H1 (cell line): ENCODE measurements around the gene HGFAC. TPM values are rescaled to one million over a fixed set of nuclear protein-coding genes. Genes with fewer than 3 reads are reported as not detected.

Source experiments
- CTCF ChIA-PET: fragments of 300-600 bp; sonication (Branson Sonifier 250); formaldehyde crosslinking; loops from one replicate; lab custom pipeline; 2021; ENCODE audit not compliant: partially characterized antibody; lab: Charles Lee
- POLR2A ChIA-PET: fragments of 300-600 bp; sonication (Branson Sonifier 250); formaldehyde crosslinking; loops from one replicate; lab custom pipeline; 2021; ENCODE audit warnings: inconsistent platforms; ENCODE audit not compliant: partially characterized antibody; lab: Charles Lee
- DNase-seq, 2 experiments: peaks; one replicate each; pipeline versions ENCODE4 v3.0.0 to v3.0.0-alpha.2; 2010 to 2022; ENCODE audit warnings: low spot score in 2 of 2, low read depth in 1 of 2, mixed read lengths in 1 of 2
- FAIRE-seq: peaks from 2 replicates; lab custom pipeline; 2011; peaks lifted over from hg19 to GRCh38; lab: Jason Lieb, UNC
- H2AFZ ChIP-seq: 2 replicates; pipeline ENCODE4 v1.8.1; 2012; ENCODE audit warnings: low read length, inconsistent platforms
- H2AK5ac ChIP-seq: 2 replicates; pipeline ENCODE4 v1.6.1; 2013; ENCODE audit warnings: low read depth, low read length
- H2BK120ac ChIP-seq: replicated peaks from 2 replicates; pipeline ENCODE3; 2013; ENCODE audit warnings: low read depth, low read length, inconsistent platforms
- H2BK12ac ChIP-seq: 2 replicates; pipeline ENCODE4 v1.6.1; 2013; ENCODE audit warnings: low read depth, low read length
- H2BK15ac ChIP-seq: 2 replicates; pipeline ENCODE4 v1.6.1; 2013; ENCODE audit warnings: low read length
- H2BK20ac ChIP-seq: 2 replicates; pipeline ENCODE4 v1.6.1; 2013; ENCODE audit warnings: low read length
- H2BK5ac ChIP-seq: 2 replicates; pipeline ENCODE4 v1.6.1; 2013; ENCODE audit warnings: low read depth, low read length
- H3K14ac ChIP-seq: 2 replicates; pipeline ENCODE4 v1.6.1; 2013; ENCODE audit warnings: inconsistent platforms; ENCODE audit not compliant: insufficient read length
- H3K18ac ChIP-seq: 2 replicates; pipeline ENCODE4 v1.6.1; 2013; ENCODE audit warnings: low read length; ENCODE audit errors: extremely low read depth
- H3K23ac ChIP-seq: 2 replicates; pipeline ENCODE4 v1.6.1; 2013; ENCODE audit warnings: inconsistent platforms; ENCODE audit not compliant: insufficient read length
- H3K23me2 ChIP-seq: 2 replicates; pipeline ENCODE4 v1.6.1; 2013; ENCODE audit warnings: low read depth, low read length
- H3K27ac ChIP-seq: 2 replicates; pipeline ENCODE4 v1.6.1; 2011; ENCODE audit warnings: low read depth, low read length, inconsistent platforms
- H3K27me3 ChIP-seq, 4 experiments: replicated peaks in 1 of 4; 1 replicate in 1 of 4; 2 replicates in 3 of 4; pipeline versions ENCODE4 v1.6.1 to v1.8.1; 2011 to 2013; ENCODE audit warnings: low read length in 3 of 4, mild to moderate bottlenecking in 3 of 4, inconsistent platforms in 2 of 4, mixed read lengths in 2 of 4, moderate library complexity in 1 of 4; ENCODE audit not compliant: control insufficient read depth in 3 of 4, insufficient read depth in 3 of 4; ENCODE audit errors: extremely low read depth in 1 of 4
- H3K36me3 ChIP-seq, 4 experiments: 2 replicates each; pipeline versions ENCODE4 v1.6.1 to v1.8.1; 2011 to 2013; ENCODE audit warnings: mild to moderate bottlenecking in 4 of 4, low read length in 3 of 4, moderate library complexity in 2 of 4, control low read depth in 1 of 4, inconsistent platforms in 1 of 4; ENCODE audit not compliant: insufficient read depth in 4 of 4, control insufficient read depth in 2 of 4
- H3K4ac ChIP-seq: replicated peaks from 2 replicates; pipeline ENCODE3; 2013; ENCODE audit warnings: low read length, low read depth, mixed read lengths, inconsistent platforms; ENCODE audit not compliant: insufficient read length
- H3K4me1 ChIP-seq, 4 experiments: replicated peaks in 1 of 4; 1 replicate in 1 of 4; 2 replicates in 3 of 4; pipeline versions ENCODE4 v1.6.1 to v1.8.1; 2011 to 2013; ENCODE audit warnings: low read length in 3 of 4, inconsistent platforms in 2 of 4, mixed read lengths in 1 of 4; ENCODE audit not compliant: insufficient read depth in 4 of 4, control insufficient read depth in 3 of 4
- H3K4me2 ChIP-seq, 2 experiments: 2 replicates each; pipeline versions ENCODE4 v1.6.1 to v1.8.1; 2011 to 2013; ENCODE audit warnings: low read depth in 2 of 2, low read length in 2 of 2, control low read depth in 1 of 2, inconsistent platforms in 1 of 2, mild to moderate bottlenecking in 1 of 2; ENCODE audit not compliant: insufficient read depth in 1 of 2
- H3K4me3 ChIP-seq, 4 experiments: fragments of 200-600, 300-600 bp in 1 of 4; sonication (generic), shearing (Covaris generic), sonication (Bioruptor Twin) in 1 of 4; 2 replicates each; pipeline versions ENCODE4 v1.5.1 to v1.8.1; 2011 to 2016; ENCODE audit warnings: low read length in 4 of 4, low read depth in 3 of 4, control low read depth in 2 of 4, inconsistent platforms in 2 of 4, mild to moderate bottlenecking in 2 of 4, mixed read lengths in 1 of 4, moderate library complexity in 1 of 4; ENCODE audit not compliant: insufficient read depth in 2 of 4; ENCODE audit errors: extremely low read depth in 1 of 4
- H3K56ac ChIP-seq: replicated peaks from 2 replicates; pipeline ENCODE3; 2013; ENCODE audit warnings: low read depth, mild to moderate bottlenecking, mixed read lengths, low read length, inconsistent platforms; ENCODE audit not compliant: insufficient read length
- H3K79me1 ChIP-seq: 2 replicates; pipeline ENCODE4 v1.6.1; 2013; ENCODE audit warnings: low read depth, low read length, control low read depth
- H3K79me2 ChIP-seq, 2 experiments: 2 replicates each; pipeline versions ENCODE4 v1.6.1 to v1.8.1; 2012 to 2013; ENCODE audit warnings: low read length in 2 of 2, mild to moderate bottlenecking in 2 of 2, inconsistent platforms in 1 of 2; ENCODE audit not compliant: insufficient read depth in 2 of 2, control insufficient read depth in 1 of 2
- H3K9ac ChIP-seq, 4 experiments: replicated peaks in 1 of 4; 1 replicate in 1 of 4; 2 replicates in 3 of 4; pipeline versions ENCODE4 v1.6.1 to v1.8.1; 2011 to 2013; ENCODE audit warnings: low read depth in 3 of 4, low read length in 3 of 4, control low read depth in 2 of 4, mild to moderate bottlenecking in 2 of 4, moderate library complexity in 2 of 4, inconsistent platforms in 1 of 4; ENCODE audit errors: extremely low read depth in 1 of 4
- H3K9me3 ChIP-seq, 2 experiments: 2 replicates each; pipeline versions ENCODE4 v1.6.1 to v1.8.1; 2012 to 2013; ENCODE audit warnings: mild to moderate bottlenecking in 2 of 2, moderate library complexity in 2 of 2, control low read depth in 1 of 2, inconsistent platforms in 1 of 2, low read depth in 1 of 2, low read length in 1 of 2, mixed read lengths in 1 of 2; ENCODE audit not compliant: insufficient read depth in 2 of 2
- H4K20me1 ChIP-seq, 2 experiments: replicated peaks in 1 of 2; 2 replicates each; pipeline versions ENCODE3 to v1.8.1; 2011 to 2013; ENCODE audit warnings: inconsistent platforms in 2 of 2, low read length in 2 of 2, mild to moderate bottlenecking in 1 of 2; ENCODE audit not compliant: insufficient read depth in 2 of 2, control insufficient read depth in 1 of 2
- H4K5ac ChIP-seq: 2 replicates; pipeline ENCODE4 v1.6.1; 2013; ENCODE audit warnings: low read length, low read depth, mixed read lengths, inconsistent platforms; ENCODE audit not compliant: insufficient read length
- H4K8ac ChIP-seq: 2 replicates; pipeline ENCODE4 v1.8.0; 2013; ENCODE audit warnings: mild to moderate bottlenecking, moderate library complexity, low read length, inconsistent platforms; ENCODE audit not compliant: insufficient read depth; ENCODE audit errors: extremely low read depth
- H4K91ac ChIP-seq: replicated peaks from 2 replicates; pipeline ENCODE3; 2013; ENCODE audit warnings: low read length, mixed read lengths, inconsistent platforms; ENCODE audit not compliant: insufficient read length
- BACH1 ChIP-seq: IDR thresholded peaks from 2 replicates; pipeline ENCODE4 v1.6.1; 2012; ENCODE audit warnings: low read length, improper control_type of control experiment
- BRCA1 ChIP-seq: IDR thresholded peaks from 2 replicates; pipeline ENCODE4 v1.6.1; 2012; ENCODE audit warnings: low read depth, low read length, improper control_type of control experiment
- CBX5 ChIP-seq: fragments of 300-800, 300-1000 bp; sonication (generic); IDR thresholded peaks from 2 replicates; pipeline ENCODE4 v1.7.1; 2016; ENCODE audit warnings: antibody characterized with exemption, low read length, low read depth
- EZH2 ChIP-seq: fragments of 200-600 bp; sonication (generic); IDR thresholded peaks from 2 replicates; pipeline ENCODE4 v1.7.1; 2012; ENCODE audit warnings: low read depth, mild to moderate bottlenecking, moderate library complexity, low read length, inconsistent platforms; ENCODE audit not compliant: severe bottlenecking
- GABPA ChIP-seq: IDR thresholded peaks from 2 replicates; pipeline ENCODE4 v1.6.1; 2011; ENCODE audit warnings: mild to moderate bottlenecking, low read length, moderate library complexity, borderline replicate concordance; ENCODE audit not compliant: insufficient read depth
- MAX ChIP-seq: IDR thresholded peaks from 2 replicates; pipeline ENCODE4 v1.6.1; 2012; ENCODE audit warnings: inconsistent platforms
- POLR2A ChIP-seq, 2 experiments: IDR thresholded peaks; 1 replicate in 1 of 2; 2 replicates in 1 of 2; pipeline ENCODE4 v1.6.1; 2011; ENCODE audit warnings: low read depth in 2 of 2, low read length in 2 of 2, mild to moderate bottlenecking in 2 of 2; ENCODE audit errors: control extremely low read depth in 1 of 2
- RXRA ChIP-seq: IDR thresholded peaks from 2 replicates; pipeline ENCODE4 v1.6.1; 2011; ENCODE audit warnings: low read depth, mild to moderate bottlenecking, low read length, moderate library complexity; ENCODE audit not compliant: insufficient read depth
- SIN3A ChIP-seq, 2 experiments: IDR thresholded peaks in 1 of 2; conservative IDR thresholded peaks in 1 of 2; 2 replicates each; pipeline ENCODE4 v1.6.1; 2011 to 2012; ENCODE audit warnings: low read length in 2 of 2, improper control_type of control experiment in 1 of 2, low read depth in 1 of 2, mild to moderate bottlenecking in 1 of 2
- SIX5 ChIP-seq: IDR thresholded peaks from 2 replicates; pipeline ENCODE4 v1.6.1; 2011; ENCODE audit warnings: mild to moderate bottlenecking, low read depth, low read length
- TBP ChIP-seq: IDR thresholded peaks from 2 replicates; pipeline ENCODE4 v1.6.1; 2011; ENCODE audit warnings: low read depth, low read length, improper control_type of control experiment
- WGBS, 2 experiments: shearing (Covaris generic) in 1 of 2; methylation state at CpG; one replicate each; pipeline versions ENCODE4 v1.1.6 to v1.1.7; 2013 to 2015; ENCODE audit warnings: low lambda C conversion rate in 2 of 2, mixed read lengths in 2 of 2, inconsistent platforms in 1 of 2, low coverage in 1 of 2, missing lambda C conversion rate in 1 of 2; ENCODE audit not compliant: insufficient replicate concordance in 2 of 2, insufficient coverage in 1 of 2, insufficient read length in 1 of 2; ENCODE audit errors: extremely low coverage in 1 of 2, missing lambda C conversion rate in 1 of 2; 5-methylcytosine and 5-hydroxymethylcytosine counted together
- polyA plus RNA-seq, 7 experiments: library from polyadenylated mRNA; depleted of rRNA in 3 of 7; stranded (reverse) in 5 of 7; unstranded in 2 of 7; fragments of >200 nt in 5 of 7; fragments of 200-250 nt in 2 of 7; gene quantifications; 1 replicate in 5 of 7; 2 replicates in 1 of 7; 4 replicates in 1 of 7; pipeline versions ENCODE4 v1.2.1 to v1.2.3, GENCODE V29; 2011 to 2013; ENCODE audit warnings: missing spikeins in 2 of 7, mixed read lengths in 2 of 7
- total RNA-seq: library from RNA; stranded (reverse); fragmentation: NEBNext Ultra II Directional; extraction: Animal tissue kit (Norgen Biotek cat#: 25700); gene quantifications from 2 replicates; pipeline ENCODE4 v1.2.1, GENCODE V29; 2021

Gene HGFAC
- total and polyA plus RNA-seq, 2 of the 8 experiments (the other 6 are each of a cell fraction or from before 2014, with no cell fraction given), result 0.14 to 0.15 TPM

GRCh38 chr4:3485886-3486540 is 44.2 kb downstream of the HGFAC start:
- H3K36me3 ChIP-seq, result no peaks in the 10 kb centered on the region
- peaks cover 3% of the 10 kb centered on the region; the same call in 1 of the 2 replicates for H3K23me2 ChIP-seq
- 0 out of 2 replicates have a peak overlapping the region, but pooled peaks have one; percentile 39 for H2AK5ac ChIP-seq
- FAIRE-seq, result no peak
- H3K9ac ChIP-seq, result no peak overlapping the region
- H3K27ac ChIP-seq, result no peak overlapping the region
- H3K23ac ChIP-seq, result no peak overlapping the region
- peaks cover 0 to 8% of the 10 kb centered on the region in 2 experiments for H4K20me1 ChIP-seq
- no peak overlapping the region for H2AFZ ChIP-seq
- POLR2A ChIA-PET, result interaction anchor here (1.1 kb wide), 1 partner anchor 9 kb away, joined by 3 read pairs; no protein-coding TSS in a partner anchor
- peak overlapping the region; percentile 42 for H4K91ac ChIP-seq
- no peaks in the 10 kb centered on the region for H3K9me3 ChIP-seq
- H3K4me3 ChIP-seq, result no peak overlapping the region
- TF ChIP-seq SIN3A (conservative IDR thresholded peaks at IDR 0.05 in 1 of 2, IDR thresholded peaks at IDR 0.05 in 1 of 2; ENCODE audit: low read depth in 1 of 2, low read length in 2 of 2) (no peak), EZH2 (no peak), POLR2A (IDR thresholded peaks at IDR 0.05; ENCODE audit: control extremely low read depth in 1 of 2, low read depth in 2 of 2, low read length in 2 of 2) (no peak), TBP (no peak), SIX5 (no peak), MAX (no peak), RXRA (no peak), CBX5 (no peak), BACH1 (no peak), BRCA1 (no peak), GABPA (no peak)
- H3K4me2 ChIP-seq, result no peak overlapping the region
- no peak overlapping the region for H4K5ac ChIP-seq
- H3K4ac ChIP-seq, result no peak overlapping the region
- H3K79me2 ChIP-seq, result no peaks in the 10 kb centered on the region
- H3K18ac ChIP-seq, result no peak overlapping the region; the same call in 1 of the 2 replicates
- no peak overlapping the region for H3K14ac ChIP-seq
- peaks cover 25 to 90% (median 78%) of the 10 kb centered on the region in 4 experiments for H3K27me3 ChIP-seq
- H4K8ac ChIP-seq, result no peak overlapping the region; the same call in 1 of the 2 replicates
- no peaks in the 10 kb centered on the region for H3K79me1 ChIP-seq
- H3K56ac ChIP-seq, result no peak overlapping the region
- CTCF ChIA-PET, result interaction anchor here (0.6 to 5.8 kb wide), 6 partner anchors 9 to 253 kb away, joined by 3 to 32 read pairs (median 3); no protein-coding TSS in a partner anchor
- peak overlapping the region; percentile 27; the same call in 1 of the 2 replicates for H2BK12ac ChIP-seq
- no peak for DNase-seq
- 93% methylated on average over 14 of the region's 25 CpGs; no CpG with 5 or more reads in 1 of the 2 experiments for WGBS, 2 experiments
- no peak overlapping the region for H2BK120ac ChIP-seq
- H2BK5ac ChIP-seq, result no peak overlapping the region
- peaks cover 0 to 32% (median 20%) of the 10 kb centered on the region in 4 experiments; a peak in 6 of 7 replicates for H3K4me1 ChIP-seq
- H2BK20ac ChIP-seq, result no peak overlapping the region; the same call in 1 of the 2 replicates
- H2BK15ac ChIP-seq, result peak overlapping the region; percentile 88; the same call in 1 of the 2 replicates
